Activated naive CD8-positive, alpha-beta T cell treated with anti-CD3 and anti-CD28 coated beads, Interleukin-2, amount 10 ng/mL, durations not matched to agents 7 days and 5 days (primary cell): Measurements from ENCODE around the gene CFAP61. TPM values are rescaled to one million over a fixed set of nuclear protein-coding genes. Genes with fewer than 3 reads are reported as not detected.
"Not testable (repeated sequence)": the region's sequence is repeated elsewhere in the genome, so short reads cannot be mapped to it uniquely, and the experiment has no call there.

Experiments used
- ATAC-seq: fragments of 150-1000 bp; cut with Tn5 transposase; one replicate; pipeline ENCODE4 v1.10.0; 2021; ENCODE audit warnings: low read depth, moderate library complexity
- POLR2A ChIA-PET: fragments of 350-600 bp; sonication (Branson Sonifier 250); formaldehyde crosslinking; loops from one replicate; lab custom pipeline; 2021; ENCODE audit warnings: antibody characterized with exemption; lab: Charles Lee
- DNase-seq: peaks from one replicate; pipeline ENCODE4 v3.0.0; 2021
- H3K27ac Mint-ChIP-seq: one replicate; pipeline ENCODE4 v1.8.0; 2022; ENCODE audit warnings: mild to moderate bottlenecking, mixed read lengths
- H3K27me3 Mint-ChIP-seq: one replicate; pipeline ENCODE4 v1.8.0; 2022; ENCODE audit warnings: mild to moderate bottlenecking, moderate library complexity, mixed read lengths
- H3K36me3 Mint-ChIP-seq: one replicate; pipeline ENCODE4 v1.8.0; 2021; ENCODE audit warnings: mild to moderate bottlenecking, mixed read lengths
- H3K4me1 Mint-ChIP-seq: one replicate; pipeline ENCODE4 v1.8.0; 2021; ENCODE audit warnings: mixed read lengths
- H3K4me3 Mint-ChIP-seq: one replicate; pipeline ENCODE4 v1.8.0; 2022; ENCODE audit warnings: mild to moderate bottlenecking, moderate library complexity, mixed read lengths
- H3K9me3 Mint-ChIP-seq: one replicate; pipeline ENCODE4 v1.8.0; 2021; ENCODE audit warnings: mixed read lengths
- total RNA-seq, 2 experiments: library from RNA; stranded (reverse); gene quantifications; one replicate each; pipeline ENCODE4 v1.2.3, GENCODE V29; 2021

The CFAP61 gene
- not detected for total RNA-seq

- peaks cover 16% of the 10 kb centered on the region for H3K36me3 Mint-ChIP-seq
- H3K4me3 Mint-ChIP-seq: peak within 1 kb of the TSS; percentile 97
- peak; percentile 94 for ATAC-seq
- POLR2A ChIA-PET: interaction anchor here (0.6 to 2.4 kb wide), 10 partner anchors 17 to 1914 kb away, joined by 3 to 37 read pairs (median 3); partner anchors contain the start of genes KAT14, NAA20, PET117 and RALGAPA2
- H3K9me3 Mint-ChIP-seq: no peaks in the 10 kb centered on the region
- peaks cover 11% of the 10 kb centered on the region for H3K4me1 Mint-ChIP-seq
- H3K27me3 Mint-ChIP-seq: no peaks in the 10 kb centered on the region
- peak; percentile 94 for DNase-seq
- peak within 1 kb of the TSS; percentile 96 for H3K27ac Mint-ChIP-seq
Observed at GRCh38 chr20:20052074-20052970, at the start of gene CFAP61, which contains the start of gene CRNKL1. TSS of gene CFAP61 (plus strand) at chr20:20052532. CDS start at chr20:20056654, 4,122 bp downstream. TSS of gene CRNKL1 (minus strand) at chr20:20052466. CDS start at chr20:20052342, 124 bp downstream.

GRCh38 chr20:20003031-20003954 is 49.0 kb upstream of the CFAP61 start:
- H3K4me3 Mint-ChIP-seq: peak overlapping the region; percentile 71
- H3K36me3 Mint-ChIP-seq: no peaks in the 10 kb centered on the region
- DNase-seq: no peak
- peaks cover 14% of the 10 kb centered on the region for H3K4me1 Mint-ChIP-seq
- peak; percentile 74 for ATAC-seq
- H3K27ac Mint-ChIP-seq: no peak overlapping the region
- no peaks in the 10 kb centered on the region for H3K9me3 Mint-ChIP-seq
- peaks cover 40% of the 10 kb centered on the region for H3K27me3 Mint-ChIP-seq
- POLR2A ChIA-PET: interaction anchor here (1.3 kb wide), 1 partner anchor 14 kb away, joined by 3 read pairs; the partner anchor contains the start of gene NAA20

- ATAC-seq, H3K9me3 Mint-ChIP-seq, H3K27ac Mint-ChIP-seq, DNase-seq, H3K36me3 Mint-ChIP-seq: not testable (repeated sequence)
- Mint-ChIP-seq H3K4me3 (peak overlapping the region; percentile 71), H3K27me3 (peaks cover 38% of the 10 kb centered on the region), H3K4me1 (peaks cover 14% of the 10 kb centered on the region)
- POLR2A ChIA-PET: interaction anchor here (1.3 kb wide), 1 partner anchor 13 kb away, joined by 3 read pairs; the partner anchor contains the start of gene NAA20
Observed at GRCh38 chr20:20003955-20004322, 48.4 kb upstream of the CFAP61 start.

- ATAC-seq (no peak), DNase-seq (no peak)
- H3K4me3 Mint-ChIP-seq: no peak overlapping the region
- POLR2A ChIA-PET: no interaction called here
- H3K27me3 Mint-ChIP-seq: peaks cover 40% of the 10 kb centered on the region
- no peaks in the 10 kb centered on the region for H3K9me3 Mint-ChIP-seq
- H3K36me3 Mint-ChIP-seq: no peaks in the 10 kb centered on the region
- peaks cover 14% of the 10 kb centered on the region for H3K4me1 Mint-ChIP-seq
- H3K27ac Mint-ChIP-seq: no peak overlapping the region
Observed at GRCh38 chr20:20005342-20005741, 47.0 kb upstream of the CFAP61 start.

GRCh38 chr20:20009784-20010253 is 42.5 kb upstream of the CFAP61 start:
- ATAC-seq: no peak
- Mint-ChIP-seq H3K4me3 (no peak overlapping the region), H3K9me3 (no peaks in the 10 kb centered on the region), H3K4me1 (peaks cover 4% of the 10 kb centered on the region), H3K27me3 (peaks cover 11% of the 10 kb centered on the region), H3K36me3 (no peaks in the 10 kb centered on the region), H3K27ac (no peak overlapping the region)
- POLR2A ChIA-PET: no interaction called here
- no peak for DNase-seq

- peaks cover 7% of the 10 kb centered on the region for H3K27me3 Mint-ChIP-seq
- peaks cover 4% of the 10 kb centered on the region for H3K4me1 Mint-ChIP-seq
- ATAC-seq: no peak
- no peaks in the 10 kb centered on the region for H3K36me3 Mint-ChIP-seq
- POLR2A ChIA-PET: no interaction called here
- no peak overlapping the region for H3K27ac Mint-ChIP-seq
- no peaks in the 10 kb centered on the region for H3K9me3 Mint-ChIP-seq
- DNase-seq: no peak
- H3K4me3 Mint-ChIP-seq: no peak overlapping the region
Observed at GRCh38 chr20:20010639-20011500, 41.5 kb upstream of the CFAP61 start.

- DNase-seq (no peak), ATAC-seq (no peak)
- Mint-ChIP-seq H3K27me3 (peaks cover 7% of the 10 kb centered on the region), H3K4me3 (no peak overlapping the region), H3K36me3 (no peaks in the 10 kb centered on the region), H3K4me1 (peaks cover 9% of the 10 kb centered on the region), H3K27ac (no peak overlapping the region), H3K9me3 (no peaks in the 10 kb centered on the region)
- POLR2A ChIA-PET: interaction anchor here (0.6 to 1.2 kb wide), 2 partner anchors 40 to 1424 kb away, joined by 3 read pairs; partner anchors contain the start of genes CFAP61 and CRNKL1
Observed at GRCh38 chr20:20012541-20012940, 39.8 kb upstream of the CFAP61 start.

- H3K4me1 Mint-ChIP-seq: peaks cover 25% of the 10 kb centered on the region
- H3K36me3 Mint-ChIP-seq: peaks cover 6% of the 10 kb centered on the region
- ATAC-seq (no peak), DNase-seq (no peak)
- POLR2A ChIA-PET: interaction anchor here (0.5 kb wide), 1 partner anchor 13 kb away, joined by 3 read pairs; no protein-coding TSS in a partner anchor
- H3K9me3 Mint-ChIP-seq: no peaks in the 10 kb centered on the region
- no peak overlapping the region for H3K4me3 Mint-ChIP-seq
- no peaks in the 10 kb centered on the region for H3K27me3 Mint-ChIP-seq
- H3K27ac Mint-ChIP-seq: no peak overlapping the region
Observed at GRCh38 chr20:20014659-20015058, 37.7 kb upstream of the CFAP61 start.

GRCh38 chr20:20017001-20017843 is 35.1 kb upstream of the CFAP61 start, which contains the start of gene NAA20:
TSS of gene NAA20 (plus strand) at chr20:20017362. CDS start at chr20:20017397, 35 bp downstream.
- ATAC-seq (peak; percentile 94), DNase-seq (peak; percentile 91)
- Mint-ChIP-seq H3K36me3 (peaks cover 6% of the 10 kb centered on the region), H3K4me3 (peak within 1 kb of the TSS; percentile 90), H3K27ac (peak within 1 kb of the TSS; percentile 86), H3K4me1 (peaks cover 45% of the 10 kb centered on the region), H3K9me3 (no peaks in the 10 kb centered on the region), H3K27me3 (no peaks in the 10 kb centered on the region)
- POLR2A ChIA-PET: interaction anchor here (0.7 to 2.4 kb wide), 6 partner anchors 10 to 695 kb away, joined by 3 to 37 read pairs (median 3); partner anchors contain the start of genes CFAP61, CRNKL1 and RALGAPA2

GRCh38 chr20:20017844-20018185 is 34.5 kb upstream of the CFAP61 start:
- peak overlapping the region; percentile 82 for H3K27ac Mint-ChIP-seq
- peaks cover 49% of the 10 kb centered on the region for H3K4me1 Mint-ChIP-seq
- peak overlapping the region; percentile 90 for H3K4me3 Mint-ChIP-seq
- no peaks in the 10 kb centered on the region for H3K9me3 Mint-ChIP-seq
- no peak for DNase-seq
- peaks cover 6% of the 10 kb centered on the region for H3K36me3 Mint-ChIP-seq
- ATAC-seq: peak; percentile 23
- POLR2A ChIA-PET: interaction anchor here (0.7 to 2.4 kb wide), 3 partner anchors 11 to 34 kb away, joined by 3 to 37 read pairs (median 3); partner anchors contain the start of genes CFAP61 and CRNKL1
- no peaks in the 10 kb centered on the region for H3K27me3 Mint-ChIP-seq

- Mint-ChIP-seq H3K4me3 (peak overlapping the region; percentile 90), H3K9me3 (no peaks in the 10 kb centered on the region), H3K27ac (peak overlapping the region; percentile 65), H3K36me3 (peaks cover 6% of the 10 kb centered on the region), H3K27me3 (no peaks in the 10 kb centered on the region), H3K4me1 (peaks cover 49% of the 10 kb centered on the region)
- no peak for ATAC-seq
- POLR2A ChIA-PET: interaction anchor here (2.4 kb wide), 1 partner anchor 34 kb away, joined by 37 read pairs; the partner anchor contains the start of genes CFAP61 and CRNKL1
- DNase-seq: no peak
Observed at GRCh38 chr20:20018366-20018765, 34.0 kb upstream of the CFAP61 start.
